Vagina (tissue), 2 donors: ENCODE measurements around the gene MS4A4A.

Experiments
- CTCF ChIP-seq, 3 experiments: fragments of 450-650 bp in 2 of 3; fragments of 200-600 bp in 1 of 3; sonication (generic) in 1 of 3; IDR thresholded peaks; one replicate each; pipeline ENCODE4 v1.5.1; 2017 to 2019; ENCODE audit warnings: antibody characterized with exemption in 3 of 3, mild to moderate bottlenecking in 2 of 3, moderate library complexity in 2 of 3
- POLR2A ChIP-seq, 2 donors: fragments of 450-650 bp; IDR thresholded peaks; one replicate each; pipeline ENCODE4 v1.6.1; 2017; ENCODE audit warnings: antibody characterized with exemption in 2 of 2, mild to moderate bottlenecking in 2 of 2, moderate library complexity in 2 of 2

DNA sequence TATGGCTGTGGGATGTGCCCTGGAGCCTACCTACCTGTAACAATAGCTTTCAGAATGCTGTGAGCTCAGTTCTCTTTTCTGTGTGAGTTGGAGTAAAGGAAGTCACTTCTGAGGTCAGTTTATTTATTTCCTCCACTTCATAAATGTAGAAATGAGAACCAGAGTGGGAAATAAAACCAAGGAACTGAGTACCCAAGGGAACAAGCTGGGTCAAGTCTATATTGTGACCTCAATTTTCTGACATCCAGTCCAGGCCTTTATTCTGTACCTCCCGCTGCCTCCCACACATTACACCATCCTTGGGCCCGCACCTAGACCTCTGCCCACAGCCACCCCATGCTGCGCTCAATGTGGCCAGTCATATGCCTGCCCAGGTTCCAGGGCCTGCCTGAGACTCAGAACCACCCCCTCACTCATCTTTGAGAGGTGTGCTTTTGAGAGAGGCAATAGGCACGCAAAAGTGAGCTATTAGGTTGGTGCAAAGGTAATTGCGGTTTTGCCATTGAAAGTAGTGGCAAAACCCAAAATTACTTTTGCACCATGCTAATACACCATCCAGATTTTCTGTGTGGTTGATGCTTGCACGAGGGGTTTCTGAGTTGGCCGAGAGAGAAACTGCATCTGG lies 56.4 kb downstream of the MS4A4A start:
- TF ChIP-seq CTCF (IDR thresholded peaks at IDR 0.05) (no peak), POLR2A (IDR thresholded peaks at IDR 0.05) (no peak)
